GM04504 (cell line): ENCODE measurements around the gene CD96.

Experiments used
- DNase-seq: peaks from one replicate; pipeline ENCODE4 v3.0.0-alpha.2; 2012; ENCODE audit warnings: low read depth

CD96 gene

GRCh38 chr3:111676211-111677006, 134.4 kb downstream of the CD96 start:
- DNase-seq = no peak

GRCh38 chr3:111677007-111677392, 135.0 kb downstream of the CD96 start:
- DNase-seq = no peak

- no peak for DNase-seq
Measured at GRCh38 chr3:111681661-111682426, 139.8 kb downstream of the CD96 start.

- no peak for DNase-seq
Measured at GRCh38 chr3:111684640-111685039, 142.6 kb downstream of the CD96 start.

GRCh38 chr3:111688190-111688800, 146.3 kb downstream of the CD96 start:
- DNase-seq = no peak

- DNase-seq = no peak
Measured at GRCh38 chr3:111690242-111690641, 148.2 kb downstream of the CD96 start.

- DNase-seq = no peak
Measured at GRCh38 chr3:111691293-111691909, 149.4 kb downstream of the CD96 start.

- no peak for DNase-seq
Measured at GRCh38 chr3:111692593-111693552, 150.9 kb downstream of the CD96 start.

- DNase-seq = no peak
Measured at GRCh38 chr3:111694471-111694870, 152.5 kb downstream of the CD96 start.

GRCh38 chr3:111695636-111696117, 153.7 kb downstream of the CD96 start:
- peak; percentile 69 for DNase-seq

GRCh38 chr3:111700054-111700453, 158.1 kb downstream of the CD96 start:
- DNase-seq = no peak

GRCh38 chr3:111701292-111701906, 159.4 kb downstream of the CD96 start:
- DNase-seq = no peak
